Upper lobe of right lung (tissue), 1 donor: ENCODE results near the gene SLC9A8. TPM values are rescaled to one million over a fixed set of nuclear protein-coding genes. Genes with fewer than 3 reads are reported as not detected.
A peak's percentile ranks its signal among the peaks of the same experiment; 100 is the strongest.

Source experiments
- ATAC-seq: fragments of 200-7000 bp; cut with Tn5 transposase; one replicate; pipeline ENCODE4 v1.9.1; 2020; ENCODE audit warnings: mild to moderate bottlenecking, moderate library complexity
- DNase-seq: peaks from one replicate; pipeline ENCODE4 v3.0.0-alpha.2; 2020
- H3K27ac ChIP-seq: fragments of 200-600 bp; one replicate; pipeline ENCODE4 v1.8.0; 2022
- H3K27me3 ChIP-seq: fragments of 200-600 bp; one replicate; pipeline ENCODE4 v1.8.0; 2022; ENCODE audit warnings: mild to moderate bottlenecking
- H3K36me3 ChIP-seq: fragments of 200-600 bp; one replicate; pipeline ENCODE4 v1.8.0; 2022
- H3K4me1 ChIP-seq: fragments of 200-600 bp; one replicate; pipeline ENCODE4 v1.8.0; 2022
- H3K4me3 ChIP-seq: fragments of 200-600 bp; one replicate; pipeline ENCODE4 v1.8.0; 2022; ENCODE audit warnings: mild to moderate bottlenecking
- H3K9me3 ChIP-seq: fragments of 200-600 bp; one replicate; pipeline ENCODE4 v1.8.0; 2022
- CTCF ChIP-seq: fragments of 200-600 bp; IDR thresholded peaks from one replicate; pipeline ENCODE4 v1.8.0; 2022; ENCODE audit warnings: antibody characterized with exemption
- intact Hi-C: fragments of 100-400 bp; cut with DNase I; formaldehyde crosslinking; loops from one replicate; pipeline ENCODE4 v1.11.0; 2022
- total RNA-seq: library from RNA; stranded (reverse); fragmentation: NEBNext Ultra II Directional; extraction: Animal tissue kit (Norgen Biotek cat#: 25700); gene quantifications from one replicate; pipeline ENCODE4 v1.2.1, GENCODE V29; 2021
- donor health status: DM: no; HTN: yes; CAD: no; lungs with severe emphysema.

Gene SLC9A8
- total RNA-seq, 1 donor from 2014 or later: 15.0 TPM

- Histone ChIP-seq H3K4me1 (peaks cover 18% of the 10 kb centered on the region), H3K27me3 (no peaks in the 10 kb centered on the region), H3K36me3 (no peaks in the 10 kb centered on the region), H3K27ac (no peak overlapping the region), H3K4me3 (no peak overlapping the region), H3K9me3 (no peaks in the 10 kb centered on the region)
- TF ChIP-seq CTCF: no peak
- intact Hi-C loops: no loop called here
- DNase-seq: no peak
- no peak for ATAC-seq
Observed at GRCh38 chr20:49786196-49786595, 26.4 kb upstream of the SLC9A8 start.

GRCh38 chr20:49786668-49787370, 25.8 kb upstream of the SLC9A8 start:
- no peak for ATAC-seq
- intact Hi-C loops: no loop called here

GRCh38 chr20:49787371-49788357, 25.0 kb upstream of the SLC9A8 start:
- no peak overlapping the region for H3K27ac ChIP-seq
- DNase-seq (no peak), ATAC-seq (no peak)
- no peaks in the 10 kb centered on the region for H3K9me3 ChIP-seq
- intact Hi-C loops: no loop called here
- no peaks in the 10 kb centered on the region for H3K27me3 ChIP-seq
- H3K36me3 ChIP-seq: no peaks in the 10 kb centered on the region
- H3K4me3 ChIP-seq: no peak overlapping the region
- TF ChIP-seq CTCF: no peak
- H3K4me1 ChIP-seq: peaks cover 18% of the 10 kb centered on the region

More at GRCh38 chr20:49786668-49787370, 25.8 kb upstream of the SLC9A8 start:
- Histone ChIP-seq H3K27me3 (no peaks in the 10 kb centered on the region), H3K4me3 (no peak overlapping the region), H3K4me1 (peaks cover 18% of the 10 kb centered on the region), H3K36me3 (no peaks in the 10 kb centered on the region), H3K9me3 (no peaks in the 10 kb centered on the region), H3K27ac (no peak overlapping the region)
- no peak for DNase-seq
- TF ChIP-seq CTCF: peak; percentile 23

GRCh38 chr20:49790077-49790798, 22.4 kb upstream of the SLC9A8 start:
- no peaks in the 10 kb centered on the region for H3K36me3 ChIP-seq
- no peaks in the 10 kb centered on the region for H3K27me3 ChIP-seq
- TF ChIP-seq CTCF: peak; percentile 5
- peak; percentile 28 for ATAC-seq
- DNase-seq: no peak
- peaks cover 34% of the 10 kb centered on the region for H3K4me1 ChIP-seq
- intact Hi-C loops: no loop called here
- no peak overlapping the region for H3K4me3 ChIP-seq
- H3K9me3 ChIP-seq: no peaks in the 10 kb centered on the region
- H3K27ac ChIP-seq: peak overlapping the region; percentile 65

GRCh38 chr20:49791165-49791564, 21.5 kb upstream of the SLC9A8 start:
- TF ChIP-seq CTCF: no peak
- Histone ChIP-seq H3K27me3 (no peaks in the 10 kb centered on the region), H3K27ac (peak overlapping the region; percentile 65), H3K4me1 (peaks cover 34% of the 10 kb centered on the region), H3K4me3 (no peak overlapping the region), H3K9me3 (no peaks in the 10 kb centered on the region), H3K36me3 (no peaks in the 10 kb centered on the region)
- DNase-seq (no peak), ATAC-seq (no peak)
- intact Hi-C loops: no loop called here
